OCI-LY3 (cell line): Measurements from ENCODE around the gene LGI4.

ENCODE experiments used
- H2AFZ ChIP-seq: fragments of 200-600, 300-600 bp; shearing (Covaris generic); 2 replicates; pipeline ENCODE4 v1.6.0; 2014; ENCODE audit warnings: antibody characterized with exemption, low read depth, low read length
- H3K27ac ChIP-seq: fragments of 200-600, 300-600 bp; sonication (generic); 2 replicates; pipeline ENCODE4 v1.5.1; 2014; ENCODE audit warnings: mild to moderate bottlenecking, low read length, moderate library complexity, mixed read lengths
- H3K27me3 ChIP-seq: fragments of 200-600, 300-600 bp; sonication (generic); 2 replicates; pipeline ENCODE4 v1.6.1; 2014; ENCODE audit warnings: low read depth, low read length, mixed read lengths
- H3K36me3 ChIP-seq: fragments of 200-600, 300-600 bp; sonication (generic); replicated peaks from 2 replicates; pipeline ENCODE3; 2014; ENCODE audit warnings: low read depth, low read length, mixed read lengths
- H3K4me1 ChIP-seq: fragments of 300-600, 200-600 bp; sonication (generic); 2 replicates; pipeline ENCODE4 v1.6.1; 2014; ENCODE audit warnings: low read length, mixed read lengths
- H3K4me2 ChIP-seq: fragments of 200-600, 300-600 bp; sonication (generic); 2 replicates; pipeline ENCODE4 v1.6.1; 2014; ENCODE audit warnings: low read length, mixed read lengths
- H3K4me3 ChIP-seq: fragments of 300-600, 200-600 bp; sonication (generic); 2 replicates; pipeline ENCODE4 v1.5.1; 2014; ENCODE audit warnings: antibody characterized with exemption, mild to moderate bottlenecking, low read length, moderate library complexity
- H3K79me2 ChIP-seq: fragments of 300-600, 200-600 bp; shearing (Covaris generic); 2 replicates; pipeline ENCODE4 v1.6.1; 2014; ENCODE audit warnings: mild to moderate bottlenecking, low read length, mixed read lengths
- H3K9ac ChIP-seq: fragments of 300-600, 200-600 bp; shearing (Covaris generic); 2 replicates; pipeline ENCODE4 v1.6.0; 2014; ENCODE audit warnings: mild to moderate bottlenecking, low read length, moderate library complexity
- H3K9me3 ChIP-seq: fragments of 200-600, 300-600 bp; shearing (Covaris generic); 2 replicates; pipeline ENCODE4 v1.6.1; 2014; ENCODE audit warnings: low read length, mixed read lengths; ENCODE audit not compliant: insufficient read depth
- H4K20me1 ChIP-seq: fragments of 200-600, 300-600 bp; sonication (generic); 2 replicates; pipeline ENCODE4 v1.6.1; 2016; ENCODE audit warnings: low read length, mixed read lengths; ENCODE audit not compliant: insufficient read depth
- EZH2phosphoT487 ChIP-seq: fragments of 200-600 bp; shearing (Covaris generic); IDR thresholded peaks from 2 replicates; pipeline ENCODE4 v1.6.1; 2018; ENCODE audit warnings: antibody characterized with exemption, mixed run types, low read depth
- TF ChIP-seq, protein P1 (sequence below): fragments of 200-600, 300-600 bp; sonication (generic); IDR thresholded peaks from 2 replicates; pipeline ENCODE4 v1.5.1; 2014; ENCODE audit warnings: antibody characterized with exemption, low read length, low read depth

The LGI4 gene

DNA sequence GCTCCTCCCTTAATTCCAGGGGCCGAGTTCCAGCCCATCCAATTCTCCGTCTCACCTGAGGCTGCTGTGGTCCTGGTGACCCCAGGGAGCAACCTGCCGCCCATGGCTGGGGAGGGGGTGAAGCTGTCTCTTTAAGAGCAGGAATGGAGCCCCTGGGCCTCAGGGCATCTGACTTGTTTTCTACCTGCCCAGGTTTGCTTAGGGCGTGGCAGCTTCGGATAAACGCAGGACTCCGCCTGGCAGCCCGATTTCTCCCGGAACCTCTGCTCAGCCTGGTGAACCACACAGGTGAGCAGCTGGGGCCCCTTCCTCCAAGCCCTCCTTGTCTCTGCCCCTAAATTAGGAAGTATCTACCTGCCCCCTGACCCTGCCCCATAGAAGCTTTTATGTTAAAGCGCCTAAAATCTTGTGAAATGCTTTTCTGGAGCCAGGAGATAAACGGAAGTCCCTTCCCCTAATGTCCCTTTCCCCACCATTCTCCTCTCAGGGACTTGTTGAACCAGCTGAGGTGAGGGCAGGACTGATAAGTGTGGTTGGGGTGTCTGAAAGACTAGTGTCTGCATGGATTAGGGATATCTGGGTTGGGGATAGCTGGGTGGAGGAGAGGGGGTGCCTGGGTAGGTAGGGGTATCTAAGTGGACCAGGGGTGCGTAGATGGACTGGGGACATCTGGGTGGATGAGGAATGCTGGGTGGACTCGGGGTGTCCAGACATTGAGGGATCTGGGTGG, 18.6 kb downstream of the LGI4 start:
- no peak overlapping the region for H3K4me3 ChIP-seq
- H3K4me2 ChIP-seq: no peak overlapping the region
- H3K79me2 ChIP-seq: no peaks in the 10 kb centered on the region
- no peak for TF ChIP-seq EZH2phosphoT487
- TF ChIP-seq, protein P1, sequence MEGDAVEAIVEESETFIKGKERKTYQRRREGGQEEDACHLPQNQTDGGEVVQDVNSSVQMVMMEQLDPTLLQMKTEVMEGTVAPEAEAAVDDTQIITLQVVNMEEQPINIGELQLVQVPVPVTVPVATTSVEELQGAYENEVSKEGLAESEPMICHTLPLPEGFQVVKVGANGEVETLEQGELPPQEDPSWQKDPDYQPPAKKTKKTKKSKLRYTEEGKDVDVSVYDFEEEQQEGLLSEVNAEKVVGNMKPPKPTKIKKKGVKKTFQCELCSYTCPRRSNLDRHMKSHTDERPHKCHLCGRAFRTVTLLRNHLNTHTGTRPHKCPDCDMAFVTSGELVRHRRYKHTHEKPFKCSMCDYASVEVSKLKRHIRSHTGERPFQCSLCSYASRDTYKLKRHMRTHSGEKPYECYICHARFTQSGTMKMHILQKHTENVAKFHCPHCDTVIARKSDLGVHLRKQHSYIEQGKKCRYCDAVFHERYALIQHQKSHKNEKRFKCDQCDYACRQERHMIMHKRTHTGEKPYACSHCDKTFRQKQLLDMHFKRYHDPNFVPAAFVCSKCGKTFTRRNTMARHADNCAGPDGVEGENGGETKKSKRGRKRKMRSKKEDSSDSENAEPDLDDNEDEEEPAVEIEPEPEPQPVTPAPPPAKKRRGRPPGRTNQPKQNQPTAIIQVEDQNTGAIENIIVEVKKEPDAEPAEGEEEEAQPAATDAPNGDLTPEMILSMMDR: no peak
- H3K4me1 ChIP-seq: peaks cover 9% of the 10 kb centered on the region
- H4K20me1 ChIP-seq: no peaks in the 10 kb centered on the region
- H3K9ac ChIP-seq: no peak overlapping the region
- no peak overlapping the region for H3K27ac ChIP-seq
- no peaks in the 10 kb centered on the region for H3K36me3 ChIP-seq
- H2AFZ ChIP-seq: no peak overlapping the region
- peaks cover 21% of the 10 kb centered on the region for H3K27me3 ChIP-seq
- no peaks in the 10 kb centered on the region for H3K9me3 ChIP-seq

DNA sequence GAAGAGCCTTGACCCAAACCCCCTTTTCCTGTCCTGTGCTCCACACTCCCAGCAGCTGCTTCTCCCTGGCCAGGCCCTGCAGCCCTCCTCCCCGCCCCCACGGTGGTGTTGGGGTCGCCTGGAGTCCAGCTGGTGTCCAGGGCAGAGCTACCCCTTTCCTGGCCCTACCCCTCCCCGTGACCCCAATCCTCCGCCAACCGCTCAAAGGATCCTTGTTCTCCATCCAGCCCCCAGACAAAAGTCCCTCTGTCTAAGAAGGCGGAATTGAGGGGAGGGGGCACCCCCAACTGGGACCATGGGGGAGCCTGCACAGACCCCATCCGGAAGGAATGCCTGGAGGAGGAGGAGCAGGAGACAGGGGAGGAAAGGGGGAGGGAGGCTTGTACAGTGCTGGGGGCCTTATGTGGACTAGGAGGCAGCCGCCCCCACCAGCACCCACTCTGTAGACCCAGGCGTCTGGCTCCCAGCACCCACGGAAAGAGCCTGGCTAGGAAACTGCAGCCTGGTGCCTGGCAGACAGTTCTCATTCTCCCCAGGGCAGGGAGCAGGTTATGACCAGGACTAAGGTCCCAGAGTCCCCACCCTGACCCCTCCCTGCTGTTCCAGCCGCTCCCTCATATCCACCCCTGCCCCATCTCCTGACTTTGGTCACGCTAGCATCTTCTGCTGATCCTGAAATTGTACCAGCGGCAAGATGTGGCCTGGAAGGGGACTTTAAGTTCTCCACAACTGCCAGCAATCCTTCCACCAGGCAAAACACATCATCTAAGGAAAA, 19.5 kb downstream of the LGI4 start, which contains the start of gene FXYD3:
FXYD3 (plus strand) TSS at position 647 of the 775 bp plus-strand sequence. CDS start 3,554 bp downstream, outside the sequence.
- H3K9me3 ChIP-seq: no peaks in the 10 kb centered on the region
- H3K4me3 ChIP-seq: peak within 1 kb of the TSS; percentile 40
- H3K9ac ChIP-seq: no peak within 1 kb of the TSS
- H3K4me1 ChIP-seq: peaks cover 1% of the 10 kb centered on the region
- H3K36me3 ChIP-seq: no peaks in the 10 kb centered on the region
- peak within 1 kb of the TSS; percentile 74; the same call in 1 of the 2 replicates for H2AFZ ChIP-seq
- TF ChIP-seq, protein P1: no peak
- TF ChIP-seq EZH2phosphoT487: no peak
- H3K27me3 ChIP-seq: peaks cover 21% of the 10 kb centered on the region
- H3K79me2 ChIP-seq: no peaks in the 10 kb centered on the region
- peak within 1 kb of the TSS; percentile 53 for H3K4me2 ChIP-seq
- H3K27ac ChIP-seq: no peak within 1 kb of the TSS
- no peaks in the 10 kb centered on the region for H4K20me1 ChIP-seq

DNA sequence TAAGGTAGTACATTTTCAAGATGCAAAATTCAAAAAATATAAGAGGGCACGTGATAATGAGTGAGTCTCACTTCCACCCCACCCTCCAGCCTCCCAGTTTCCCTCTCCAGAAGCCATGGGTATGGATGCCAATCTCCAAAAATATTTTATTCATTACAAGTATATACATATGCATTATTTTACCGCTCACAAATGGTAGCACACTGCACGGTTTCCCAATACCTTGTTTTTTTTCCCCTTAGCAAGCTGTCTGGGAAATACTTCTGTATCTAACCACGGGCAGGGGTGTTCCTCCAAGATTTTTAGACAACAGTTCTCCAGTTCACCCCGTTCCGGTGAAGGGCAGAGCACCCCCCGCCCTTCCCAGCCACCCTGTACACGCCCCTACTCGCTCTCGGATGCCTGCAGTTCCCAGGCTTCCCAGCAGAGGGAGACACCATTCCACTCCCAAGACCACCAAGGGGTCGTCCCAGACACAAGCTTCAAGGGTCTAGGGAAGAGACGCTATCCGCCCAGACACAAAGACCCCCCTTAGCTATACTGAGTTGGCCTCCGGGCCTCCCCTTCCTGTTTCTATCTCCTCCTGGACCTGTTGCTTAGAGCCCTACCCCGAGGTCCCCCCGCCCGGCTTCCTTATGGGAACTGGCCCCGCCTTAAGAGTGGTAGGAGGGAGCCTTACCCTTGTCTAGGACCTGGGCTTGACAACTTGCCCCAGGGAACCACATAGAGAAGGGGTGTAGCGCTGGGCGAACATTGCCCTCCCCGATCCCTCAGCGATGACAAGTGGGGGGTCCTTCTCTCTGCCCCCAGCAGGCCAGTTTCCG, 20.3 kb downstream of the LGI4 start:
- Histone ChIP-seq H3K4me1 (no peaks in the 10 kb centered on the region), H2AFZ (peak overlapping the region; percentile 74; the same call in 1 of the 2 replicates), H3K9ac (no peak overlapping the region), H3K36me3 (no peaks in the 10 kb centered on the region), H3K27ac (no peak overlapping the region), H3K4me3 (peak overlapping the region; percentile 40), H4K20me1 (no peaks in the 10 kb centered on the region), H3K27me3 (peaks cover 24% of the 10 kb centered on the region), H3K79me2 (no peaks in the 10 kb centered on the region), H3K9me3 (no peaks in the 10 kb centered on the region), H3K4me2 (peak overlapping the region; percentile 53)
- TF ChIP-seq, protein P1: peak; percentile 97
- TF ChIP-seq EZH2phosphoT487: no peak
